Osteoblast (primary cell): ENCODE data around the gene AS3MT. TPM values are rescaled to one million over a fixed set of nuclear protein-coding genes. Genes with fewer than 3 reads are reported as not detected.
"Not testable (repeated sequence)": the region's sequence is repeated elsewhere in the genome, so short reads cannot be mapped to it uniquely, and the experiment has no call there.

ENCODE experiments used
- DNase-seq: peaks from one replicate; pipeline ENCODE4 v3.0.0; 2011; ENCODE audit warnings: low spot score, mixed read lengths; ENCODE audit not compliant: insufficient read length; ENCODE audit errors: missing footprints
- H2AFZ ChIP-seq: 2 replicates; pipeline ENCODE4 v1.6.0; 2011; ENCODE audit warnings: mild to moderate bottlenecking, low read length
- H3K27ac ChIP-seq: 2 replicates; pipeline ENCODE4 v1.5.1; 2011; ENCODE audit warnings: mild to moderate bottlenecking, low read depth, low read length, moderate library complexity
- H3K27me3 ChIP-seq: 2 replicates; pipeline ENCODE4 v1.6.0; 2012; ENCODE audit warnings: mild to moderate bottlenecking, control low read depth, inconsistent platforms, low read length, moderate library complexity; ENCODE audit not compliant: insufficient read depth
- H3K36me3 ChIP-seq: 2 replicates; pipeline ENCODE4 v1.5.1; 2011; ENCODE audit warnings: mild to moderate bottlenecking, low read length, control low read depth, moderate library complexity; ENCODE audit not compliant: insufficient read depth
- H3K4me1 ChIP-seq: 2 replicates; pipeline ENCODE4 v1.5.1; 2011; ENCODE audit warnings: mild to moderate bottlenecking, low read length, control low read depth, moderate library complexity; ENCODE audit not compliant: insufficient read depth
- H3K4me2 ChIP-seq: 2 replicates; pipeline ENCODE4 v1.6.0; 2011; ENCODE audit warnings: mild to moderate bottlenecking, low read length; ENCODE audit not compliant: insufficient read depth
- H3K4me3 ChIP-seq: fragments of 200-600 bp; sonication (generic); 3 replicates; pipeline ENCODE4 v1.5.1; 2012; ENCODE audit warnings: mild to moderate bottlenecking, low read length, inconsistent platforms; ENCODE audit not compliant: insufficient read depth
- H3K79me2 ChIP-seq: 2 replicates; pipeline ENCODE4 v1.6.0; 2012; ENCODE audit warnings: mild to moderate bottlenecking, low read length, control low read depth, inconsistent platforms; ENCODE audit not compliant: insufficient read depth
- H3K9me3 ChIP-seq: 2 replicates; pipeline ENCODE4 v1.5.1; 2011; ENCODE audit warnings: low read depth, low read length, control low read depth
- H4K20me1 ChIP-seq: 2 replicates; pipeline ENCODE4 v1.6.0; 2012; ENCODE audit warnings: mild to moderate bottlenecking, low read length, control low read depth; ENCODE audit not compliant: insufficient read depth
- CTCF ChIP-seq: IDR thresholded peaks from 2 replicates; pipeline ENCODE4 v1.5.1; 2011; ENCODE audit warnings: mild to moderate bottlenecking, low read depth, low read length, moderate library complexity; ENCODE audit errors: extremely low read depth
- total RNA-seq: library from RNA; depleted of rRNA; stranded (reverse); fragments of >200 nt; gene quantifications from 2 replicates; pipeline ENCODE4 v1.2.3, GENCODE V29; 2012

Gene AS3MT
- total RNA-seq, 1 donor, result 6.2 TPM

- Histone ChIP-seq H3K4me3 (no peak overlapping the region), H3K36me3 (no peaks in the 10 kb centered on the region), H3K79me2 (no peaks in the 10 kb centered on the region), H3K9me3 (no peaks in the 10 kb centered on the region), H3K4me1 (no peaks in the 10 kb centered on the region), H2AFZ (no peak overlapping the region), H3K27me3 (no peaks in the 10 kb centered on the region), H3K27ac (no peak overlapping the region), H3K4me2 (no peak overlapping the region), H4K20me1 (no peaks in the 10 kb centered on the region)
- no peak for DNase-seq
- no peak for TF ChIP-seq CTCF
Observed at GRCh38 chr10:102926842-102927241, 57.6 kb downstream of the AS3MT start.

- no peaks in the 10 kb centered on the region for H3K9me3 ChIP-seq
- H4K20me1 ChIP-seq, result no peaks in the 10 kb centered on the region
- peak; percentile 8 for DNase-seq
- no peaks in the 10 kb centered on the region for H3K4me1 ChIP-seq
- H3K27ac ChIP-seq, result no peak overlapping the region
- TF ChIP-seq CTCF, result no peak
- H3K36me3 ChIP-seq, result no peaks in the 10 kb centered on the region
- no peak overlapping the region for H2AFZ ChIP-seq
- H3K4me3 ChIP-seq, result no peak overlapping the region
- H3K4me2 ChIP-seq, result no peak overlapping the region
- H3K27me3 ChIP-seq, result no peaks in the 10 kb centered on the region
- H3K79me2 ChIP-seq, result no peaks in the 10 kb centered on the region
Observed at GRCh38 chr10:102927311-102928010, 58.2 kb downstream of the AS3MT start.

- not testable (repeated sequence) for H3K9me3 ChIP-seq, DNase-seq, H3K4me3 ChIP-seq, H3K4me1 ChIP-seq, H3K36me3 ChIP-seq, H3K27ac ChIP-seq, H3K79me2 ChIP-seq, H3K27me3 ChIP-seq, H3K4me2 ChIP-seq, H2AFZ ChIP-seq, H4K20me1 ChIP-seq
Observed at GRCh38 chr10:102928442-102928841, 59.2 kb downstream of the AS3MT start.

GRCh38 chr10:102930720-102931119, 61.5 kb downstream of the AS3MT start:
- H3K27me3 ChIP-seq, result no peaks in the 10 kb centered on the region
- H2AFZ ChIP-seq, result no peak overlapping the region
- no peaks in the 10 kb centered on the region for H4K20me1 ChIP-seq
- no peak for TF ChIP-seq CTCF
- H3K4me2 ChIP-seq, result no peak overlapping the region
- no peak overlapping the region for H3K4me3 ChIP-seq
- DNase-seq, result no peak
- H3K9me3 ChIP-seq, result no peaks in the 10 kb centered on the region
- H3K36me3 ChIP-seq, result no peaks in the 10 kb centered on the region
- no peak overlapping the region for H3K27ac ChIP-seq
- H3K4me1 ChIP-seq, result no peaks in the 10 kb centered on the region
- H3K79me2 ChIP-seq, result no peaks in the 10 kb centered on the region
